GM21423 (cell line): ENCODE data around the gene MOB3B.
A peak's percentile ranks its signal among the peaks of the same experiment; 100 is the strongest.

Experiments used
- ATAC-seq: cut with Tn5 transposase; IDR thresholded peaks from one replicate; pipeline ENCODE4 v1.9.1; 2021; ENCODE audit warnings: mild to moderate bottlenecking, moderate library complexity; ENCODE audit not compliant: unreplicated experiment

MOB3B gene

DNA sequence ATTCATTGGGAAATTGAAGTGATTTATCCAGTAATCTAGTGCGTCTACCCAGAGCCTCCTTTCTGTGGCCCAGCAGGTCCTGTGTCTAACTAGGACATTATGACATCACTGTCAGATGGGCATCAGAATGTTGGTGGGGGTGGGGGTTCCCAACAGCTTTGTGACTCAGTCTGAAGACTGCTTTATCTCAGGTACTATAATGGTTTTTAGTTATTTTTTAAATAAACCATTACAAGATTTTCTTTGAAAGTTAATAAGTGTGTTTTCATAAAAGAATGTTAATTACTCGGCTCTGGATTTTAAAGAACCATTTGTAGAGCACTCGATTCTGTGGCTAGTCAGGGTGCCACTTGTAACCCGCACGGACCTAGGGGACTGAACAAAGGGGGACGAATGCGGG is 232.6 kb downstream of the MOB3B start, which contains the start of gene EQTN:
TSS of gene EQTN (minus strand) at position 101 of the 400 bp plus-strand sequence. CDS start at position 6, 95 bp downstream.
- ATAC-seq: no peak

DNA sequence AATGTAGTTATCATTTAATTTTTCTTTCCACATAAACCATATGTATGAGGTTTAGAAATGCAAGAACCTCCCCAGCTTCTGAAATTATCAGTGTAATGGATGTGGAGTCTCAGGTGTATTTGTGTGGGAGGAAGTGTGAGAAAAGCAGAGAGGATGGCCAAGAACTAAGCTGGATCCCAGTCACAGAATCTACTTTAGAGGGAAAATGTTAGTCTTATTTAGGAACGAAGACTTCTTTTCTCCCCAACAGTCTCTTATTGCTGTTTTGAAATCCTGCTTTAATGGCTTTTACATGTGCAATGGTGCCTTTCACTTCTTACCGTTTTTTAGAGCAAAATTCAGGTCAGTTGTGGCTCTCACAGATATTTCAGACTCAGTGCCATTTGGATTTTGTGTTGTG is 235.6 kb downstream of the MOB3B start:
- ATAC-seq: no peak

DNA sequence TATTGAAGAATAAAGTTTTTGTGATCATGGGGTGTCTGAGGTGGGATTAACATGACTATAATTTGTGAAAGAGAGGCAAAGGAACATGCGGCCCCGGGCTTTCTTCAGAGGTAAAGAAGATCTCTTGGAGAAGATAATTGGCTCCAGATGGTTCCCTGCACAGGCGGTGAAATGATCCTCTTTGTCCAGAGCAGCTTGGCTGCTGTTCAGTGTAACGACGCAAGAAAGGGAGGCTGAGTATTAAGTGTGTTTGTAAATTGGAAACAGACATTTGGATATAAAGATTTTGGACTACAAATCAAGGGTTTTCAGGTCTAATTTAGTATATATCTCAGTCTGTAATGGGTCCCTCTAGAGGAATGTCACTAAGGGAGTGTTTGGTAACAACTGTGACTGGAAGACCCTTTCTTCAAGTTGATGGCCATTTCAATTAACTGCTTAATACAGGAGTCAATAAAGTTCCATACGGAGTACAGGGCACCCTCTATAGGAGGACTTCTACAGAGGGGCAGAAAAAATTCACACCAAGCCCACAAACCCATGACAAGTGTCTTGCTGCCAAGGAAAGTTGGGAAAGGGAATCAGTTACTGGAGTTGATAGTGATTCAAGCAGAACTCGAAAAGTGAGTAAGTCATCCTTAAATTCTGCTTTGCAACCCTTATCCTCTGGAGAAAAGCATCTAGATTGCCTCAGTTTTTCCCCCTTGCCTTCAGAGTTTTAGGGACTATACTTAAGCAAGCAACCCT is 236.8 kb downstream of the MOB3B start:
- no peak for ATAC-seq

DNA sequence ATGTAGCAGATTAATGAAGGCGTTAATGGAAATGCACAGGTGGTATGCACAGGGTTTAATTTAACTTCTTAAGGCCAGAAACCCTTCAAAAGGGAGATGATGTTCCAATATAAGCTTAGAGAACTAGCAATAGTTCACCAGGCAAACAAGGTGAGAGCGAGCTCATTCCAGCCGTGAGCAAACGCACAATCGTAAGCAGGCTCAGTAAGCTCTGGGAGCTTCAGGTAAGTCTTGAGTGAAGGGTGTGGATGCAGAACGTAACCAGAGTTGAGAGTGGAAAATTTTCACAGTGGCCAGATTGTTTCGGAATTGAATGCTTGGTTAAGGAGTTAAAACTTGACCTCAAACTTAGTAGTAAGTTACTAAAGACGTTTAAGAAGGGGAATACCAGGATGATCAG is 238.3 kb downstream of the MOB3B start:
- ATAC-seq: no peak

DNA sequence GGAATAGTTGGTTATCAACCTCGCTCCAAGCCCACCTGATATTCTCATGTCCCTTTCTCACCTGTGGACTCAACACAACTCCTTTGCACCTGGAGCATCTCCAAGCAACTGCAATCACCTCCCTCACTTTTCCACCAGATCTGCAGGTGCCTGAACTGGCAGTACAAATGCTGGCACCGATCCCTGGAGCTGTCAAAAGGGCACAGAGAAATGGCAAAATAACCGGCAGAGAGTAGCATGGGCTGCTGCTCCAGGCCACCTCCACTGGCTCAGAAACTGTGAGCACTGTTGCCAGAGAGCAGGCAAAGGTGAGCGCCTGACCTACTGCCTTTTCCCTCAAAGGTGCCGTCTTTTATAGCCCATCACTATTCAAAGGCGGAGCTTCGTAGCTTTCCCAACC is 247.3 kb downstream of the MOB3B start:
- ATAC-seq: no peak

DNA sequence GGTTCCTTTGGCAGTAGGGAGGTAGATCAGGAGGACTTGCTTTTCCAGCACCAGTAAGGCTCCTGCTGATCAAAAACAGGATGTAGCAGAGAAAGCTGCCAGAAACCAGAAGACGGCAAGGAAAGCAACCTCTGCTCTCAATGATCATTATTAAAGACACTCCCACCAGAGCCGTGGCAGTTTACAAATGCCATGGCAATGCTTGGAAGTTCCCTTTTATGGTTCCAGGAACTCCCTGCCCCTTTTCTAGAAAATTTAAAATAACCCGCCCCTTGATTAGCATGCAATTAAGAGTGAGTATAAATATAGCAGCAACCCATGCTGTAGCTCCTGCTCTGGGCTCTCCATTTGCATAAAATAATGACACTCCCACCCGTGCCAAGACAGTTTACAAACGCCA is 248.8 kb downstream of the MOB3B start:
- no peak for ATAC-seq

DNA sequence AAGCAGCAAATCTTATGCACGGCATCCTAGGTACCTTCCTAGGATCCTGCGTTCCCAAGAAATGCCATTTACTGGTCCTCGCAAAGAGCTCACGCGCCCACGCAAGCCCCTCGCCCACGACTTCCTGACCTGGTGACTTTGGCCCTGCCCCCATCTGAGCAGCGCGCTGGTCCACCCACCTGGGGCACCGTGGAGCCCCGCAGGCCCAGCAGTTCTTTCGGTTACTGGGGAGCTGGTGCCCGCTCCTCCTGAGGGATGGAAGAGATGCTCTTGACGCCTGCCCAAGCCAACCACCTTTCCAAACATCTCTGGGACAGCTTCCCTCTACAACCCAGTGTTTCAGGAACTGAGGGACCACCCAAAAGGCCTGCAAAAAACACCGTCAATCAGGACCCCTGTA is 249.4 kb downstream of the MOB3B start:
- ATAC-seq: no peak

DNA sequence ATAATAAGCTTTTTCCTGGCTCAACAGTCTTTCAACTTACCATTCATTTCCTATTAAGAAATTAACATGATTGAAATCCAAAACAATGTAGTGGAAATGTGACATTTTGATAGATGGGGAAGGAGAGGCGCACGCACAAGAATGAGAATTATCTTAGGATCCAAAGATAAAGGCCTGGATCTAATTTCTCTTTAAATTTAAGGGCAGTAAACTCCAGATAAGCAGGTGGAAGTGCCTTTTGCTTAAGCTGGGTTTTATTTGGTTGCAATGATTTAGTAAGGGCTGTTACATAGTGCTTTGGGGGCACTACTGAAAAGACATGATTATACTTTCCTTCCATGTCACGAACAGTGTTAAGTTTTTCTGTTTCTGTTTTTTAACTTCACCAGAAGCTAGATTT is 250.0 kb downstream of the MOB3B start:
- ATAC-seq: no peak

DNA sequence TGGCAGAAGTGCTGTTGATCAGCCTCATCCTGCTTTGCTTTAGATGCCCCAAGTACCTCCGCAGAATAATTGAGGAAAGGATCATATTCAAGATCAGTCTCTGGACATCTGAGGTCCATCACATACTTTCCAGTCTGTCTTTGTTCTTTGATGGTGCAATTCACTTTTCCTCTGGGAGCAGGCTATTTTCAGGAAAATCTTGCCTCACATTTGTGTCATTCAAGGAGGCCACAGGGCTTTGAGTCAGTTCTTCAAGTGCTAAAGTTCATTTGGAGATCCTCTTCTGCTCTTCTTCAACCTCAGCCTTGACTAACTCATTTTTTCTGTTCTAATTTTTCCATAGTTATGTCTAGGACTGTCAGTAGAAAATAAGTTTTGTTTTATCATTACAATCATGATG is 251.2 kb downstream of the MOB3B start:
- ATAC-seq: no peak

DNA sequence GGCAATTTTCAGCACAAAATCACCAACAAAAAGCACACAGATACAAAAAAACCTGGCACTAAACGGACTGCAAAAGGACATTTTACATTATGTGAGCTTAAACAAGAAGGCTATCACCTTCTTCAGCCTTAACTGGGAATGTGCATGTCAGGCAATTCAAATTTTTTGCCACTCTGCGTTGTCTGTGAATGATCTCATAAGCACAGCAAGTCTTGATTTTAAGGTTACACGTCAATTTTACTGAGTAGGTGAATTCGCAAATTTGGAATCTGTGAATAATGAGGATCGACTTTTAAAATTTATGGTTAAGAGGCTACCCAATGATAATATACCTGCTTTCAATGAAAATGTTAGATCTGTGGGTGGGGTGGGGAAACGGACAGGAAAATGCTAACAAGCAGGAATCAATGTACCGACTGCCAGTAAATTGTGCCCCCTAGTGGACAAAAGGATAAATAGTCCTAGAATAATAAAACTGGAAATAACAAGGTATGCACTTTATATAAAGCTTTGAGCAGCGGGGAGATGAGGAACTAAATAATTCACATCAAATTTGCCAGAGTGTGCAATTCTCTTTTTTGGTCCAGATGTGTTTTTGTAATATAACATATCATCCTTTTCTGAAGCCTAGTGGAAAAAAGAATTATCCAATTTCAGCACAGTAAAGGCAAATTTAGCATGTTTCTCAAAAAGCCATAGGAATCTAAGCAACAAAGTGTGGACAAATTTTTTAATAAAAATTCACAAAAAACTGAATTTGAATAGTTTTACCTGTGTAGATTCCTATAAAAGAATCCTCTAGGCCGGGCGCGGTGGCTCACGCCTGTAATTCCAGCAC is 253.2 kb downstream of the MOB3B start:
- ATAC-seq: peak; percentile 66
